Mesodermal cell (in vitro differentiated cells): ENCODE data around the gene IFIT1B. TPM values are rescaled to one million over a fixed set of nuclear protein-coding genes. Genes with fewer than 3 reads are reported as not detected.
A peak's percentile ranks its signal among the peaks of the same experiment; 100 is the strongest.
"Not testable (repeated sequence)": the region's sequence is repeated elsewhere in the genome, so short reads cannot be mapped to it uniquely, and the experiment has no call there.

ENCODE experiments used
- H3K27ac ChIP-seq: 2 replicates; pipeline ENCODE4 v1.7.0; 2013; ENCODE audit warnings: mild to moderate bottlenecking, low read depth, low read length, moderate library complexity; ENCODE audit not compliant: severe bottlenecking
- H3K36me3 ChIP-seq: 2 replicates; pipeline ENCODE4 v1.7.1; 2013; ENCODE audit warnings: mild to moderate bottlenecking, low read length, moderate library complexity; ENCODE audit not compliant: control insufficient read depth, insufficient read depth
- H3K4me1 ChIP-seq: one replicate; pipeline ENCODE4 v1.7.1; 2013; ENCODE audit warnings: mild to moderate bottlenecking, low read length; ENCODE audit not compliant: insufficient read depth, control insufficient read depth, poor library complexity, severe bottlenecking
- H3K4me3 ChIP-seq: 2 replicates; pipeline ENCODE4 v1.7.0; 2013; ENCODE audit warnings: low read length, control low read depth, mild to moderate bottlenecking; ENCODE audit not compliant: insufficient read depth, poor library complexity, severe bottlenecking; ENCODE audit errors: extremely low read depth
- H3K9me3 ChIP-seq: 2 replicates; pipeline ENCODE4 v1.7.1; 2013; ENCODE audit warnings: mild to moderate bottlenecking, low read length, moderate library complexity; ENCODE audit not compliant: control insufficient read depth
- WGBS, 2 experiments: methylation state at CpG; one replicate each; pipeline ENCODE4 v1.1.5; 2013; ENCODE audit warnings: missing lambda C conversion rate in 2 of 2; ENCODE audit not compliant: insufficient coverage in 2 of 2; 5-methylcytosine and 5-hydroxymethylcytosine counted together
- polyA plus RNA-seq, 2 experiments: library from polyadenylated mRNA; stranded (reverse); fragments of 50-300 nt; gene quantifications; one replicate each; pipeline ENCODE4 v1.2.3, GENCODE V29; 2013

Gene IFIT1B, protein sequence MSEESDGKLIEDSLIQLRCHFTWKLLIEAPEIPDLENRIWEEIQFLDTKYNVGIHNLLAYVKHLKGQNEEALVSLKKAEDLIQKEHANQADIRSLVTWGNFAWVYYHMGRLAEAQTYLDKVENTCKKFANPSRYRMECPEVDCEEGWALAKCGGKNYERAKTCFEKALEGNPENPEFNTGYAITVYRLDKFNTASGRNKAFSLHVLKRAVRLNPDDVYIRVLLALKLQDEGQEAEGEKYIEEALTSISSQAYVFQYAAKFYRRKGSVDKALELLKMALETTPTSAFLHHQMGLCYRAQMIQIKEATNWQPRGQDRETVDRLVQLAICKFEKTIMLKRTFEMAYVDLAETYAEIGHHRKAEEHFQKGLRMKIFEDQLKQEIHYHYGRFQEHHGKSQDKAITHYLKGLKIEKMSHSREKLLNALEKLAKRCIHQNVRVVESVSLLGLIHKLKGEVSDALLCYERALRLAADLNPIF
- not detected for polyA plus RNA-seq (2013, experiment 1 of 2)
- not detected for polyA plus RNA-seq (2013, experiment 2 of 2)

DNA sequence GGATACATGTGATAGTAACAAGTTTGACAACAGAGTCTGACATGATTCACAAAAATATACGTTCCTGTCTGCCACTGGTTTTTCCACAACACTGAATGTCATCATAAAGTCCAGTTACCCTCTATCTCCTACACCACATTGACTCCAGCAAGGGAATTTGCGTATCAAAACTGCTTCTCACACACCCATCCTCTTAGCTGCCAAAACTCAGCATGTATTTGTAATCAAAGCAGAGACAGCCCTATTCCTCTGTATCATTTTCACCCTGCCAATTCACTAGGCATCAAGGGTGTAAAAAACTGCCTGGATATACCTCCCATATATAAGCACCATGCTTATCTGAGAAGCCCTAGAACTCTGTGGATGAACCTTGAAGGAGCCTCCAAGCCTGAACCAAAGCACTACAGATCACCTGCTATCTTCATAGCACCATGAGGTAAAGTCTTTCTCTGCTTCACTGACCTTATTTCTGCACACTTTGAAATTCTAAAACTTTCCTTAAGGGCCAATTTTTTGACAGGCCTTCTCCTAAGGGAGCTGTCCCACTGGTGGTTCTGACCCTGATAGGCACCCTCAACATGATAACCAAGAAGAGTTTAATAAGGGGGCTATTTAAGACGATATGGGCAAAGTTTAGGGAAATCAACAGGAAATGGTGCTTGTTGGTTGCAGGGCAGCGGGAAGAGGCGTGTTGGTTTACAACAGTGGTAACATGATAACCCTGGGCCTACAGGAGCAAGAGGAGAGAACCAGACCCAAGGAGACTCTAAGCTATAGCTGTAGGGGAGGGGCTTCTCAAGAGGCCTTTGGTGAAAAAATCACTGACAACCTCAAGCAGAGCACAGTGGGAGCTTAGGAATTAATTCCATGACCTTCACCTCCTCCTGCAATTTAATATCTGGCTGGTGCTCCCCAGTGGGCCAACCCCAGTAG lies at the start of gene IFIT1B:
Gene IFIT1B, plus strand, starts transcription at position 352 of the 933 bp plus-strand sequence. Its CDS starts 80 bp downstream, at position 432.
- Histone ChIP-seq H3K4me3 (no peak within 1 kb of the TSS), H3K27ac (no peak within 1 kb of the TSS), H3K9me3 (no peaks in the 10 kb centered on the region), H3K4me1 (no peaks in the 10 kb centered on the region), H3K36me3 (no peaks in the 10 kb centered on the region)
- WGBS, 2 experiments, result 85 to 95% methylated on average over 4 to 5 of the region's 5 CpGs

DNA sequence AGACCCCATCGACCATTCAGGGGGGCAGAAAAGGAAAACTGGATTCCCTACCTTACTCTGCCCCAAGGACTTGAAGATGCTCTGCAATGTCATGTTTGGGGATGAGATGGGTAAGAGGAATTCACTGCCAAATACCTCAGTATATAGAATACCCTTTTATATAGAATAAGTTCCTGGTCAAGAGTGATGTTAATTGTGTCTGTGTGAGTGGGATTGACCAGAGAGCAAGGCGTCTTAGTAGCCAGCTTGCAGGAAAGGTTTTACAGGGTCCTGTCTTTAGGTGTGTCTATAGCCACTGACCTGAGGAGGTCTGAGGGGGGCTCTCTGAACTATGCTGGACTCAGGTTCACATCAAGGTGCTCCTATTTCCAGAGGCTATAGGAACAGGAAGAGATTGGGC lies 48.7 kb upstream of the IFIT1B start:
- Histone ChIP-seq H3K9me3 (no peaks in the 10 kb centered on the region), H3K4me1 (peaks cover 25% of the 10 kb centered on the region), H3K27ac (no peak overlapping the region), H3K4me3 (no peak overlapping the region), H3K36me3 (no peaks in the 10 kb centered on the region)
- 100% methylated on average over 1 of the region's 2 CpGs for WGBS, 2 experiments

DNA sequence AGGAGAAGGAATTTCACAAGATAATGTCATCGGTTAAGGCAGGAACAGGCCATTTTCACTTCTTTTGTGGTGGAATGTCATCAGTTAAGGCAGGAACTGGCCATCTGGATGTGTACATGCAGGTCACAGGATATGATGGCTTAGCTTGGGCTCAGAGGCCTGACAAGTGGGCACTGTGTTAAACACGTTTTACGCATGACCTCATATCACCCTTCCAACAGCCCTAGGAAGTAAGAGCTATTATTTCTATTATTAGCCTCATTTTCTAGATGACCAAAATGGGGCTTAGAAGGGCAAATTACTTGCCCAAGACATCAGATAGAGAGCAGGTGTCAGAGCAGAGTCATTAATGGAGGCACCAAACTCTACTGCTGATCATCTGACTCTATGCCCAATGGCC lies 47.8 kb upstream of the IFIT1B start:
- H3K36me3 ChIP-seq, H3K27ac ChIP-seq, H3K9me3 ChIP-seq, H3K4me3 ChIP-seq: not testable (repeated sequence)
- peaks cover 25% of the 10 kb centered on the region for H3K4me1 ChIP-seq
- WGBS, 2 experiments, result no CpG with 5 or more reads among the region's 3 CpGs

DNA sequence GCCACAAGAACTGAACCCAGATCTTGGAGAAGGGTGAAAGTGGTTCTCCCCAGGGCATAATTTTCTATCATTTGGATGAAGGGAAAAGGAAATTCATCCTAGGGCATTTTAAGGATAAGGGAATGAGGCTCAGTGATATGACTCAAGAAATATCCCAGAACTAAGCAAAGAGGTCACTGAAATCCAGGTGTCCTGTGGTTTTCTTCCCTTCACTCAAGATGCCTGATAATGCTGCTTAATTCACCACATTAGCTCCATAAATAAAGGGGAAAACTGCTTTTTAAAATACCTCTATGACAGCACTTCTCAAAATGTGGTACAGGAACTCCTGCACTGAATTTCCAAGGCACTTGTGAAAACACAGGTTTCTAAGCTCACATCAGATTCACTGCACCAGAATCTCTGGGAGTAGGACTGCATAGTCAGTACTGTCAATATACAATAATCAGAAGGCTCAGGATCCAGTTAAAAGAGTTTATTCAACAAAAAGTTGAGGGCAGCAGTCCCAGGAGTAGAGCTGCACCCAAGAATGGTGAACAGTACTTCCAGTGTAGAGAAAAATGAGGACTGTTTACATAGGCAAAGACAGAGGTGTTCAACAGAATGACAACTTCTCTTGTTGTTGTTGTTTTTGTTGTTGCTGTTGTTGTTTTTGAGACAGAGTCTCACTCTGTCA lies 47.2 kb upstream of the IFIT1B start:
- Histone ChIP-seq H3K4me1 (peaks cover 25% of the 10 kb centered on the region), H3K36me3 (no peaks in the 10 kb centered on the region), H3K4me3 (no peak overlapping the region), H3K9me3 (no peaks in the 10 kb centered on the region), H3K27ac (no peak overlapping the region)

DNA sequence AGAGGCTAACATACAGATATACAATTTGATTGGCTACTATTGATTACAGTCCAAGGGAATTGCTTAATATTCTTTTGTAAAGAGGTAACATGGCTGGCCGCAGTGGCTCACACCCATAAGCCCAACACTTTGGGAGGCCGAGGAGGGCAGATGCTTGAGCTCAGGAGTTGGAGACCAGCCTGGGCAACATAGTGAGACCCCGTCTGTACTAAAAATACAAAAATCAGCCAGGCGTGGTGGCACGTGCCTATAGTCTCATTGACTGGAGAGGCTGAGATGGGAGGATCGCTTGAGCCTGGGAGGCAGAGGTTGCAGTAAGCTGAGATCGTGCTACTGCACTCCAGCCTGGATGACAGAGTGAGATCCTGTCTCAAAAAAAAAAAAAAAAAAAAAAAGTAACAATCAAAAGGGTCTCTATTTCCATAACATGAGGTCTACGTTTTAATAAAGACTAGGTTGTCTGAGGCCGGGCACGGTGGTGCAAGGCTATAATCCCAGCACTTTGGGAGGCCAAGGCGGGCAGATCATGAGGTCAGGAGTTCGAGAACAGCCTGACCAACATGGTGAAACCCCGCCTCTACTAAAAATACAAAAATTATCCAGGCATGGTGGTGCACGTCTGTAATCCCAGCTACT lies 46.3 kb upstream of the IFIT1B start:
- not testable (repeated sequence) for H3K4me3 ChIP-seq, H3K27ac ChIP-seq, H3K36me3 ChIP-seq, H3K9me3 ChIP-seq
- WGBS, 2 experiments, result 90 to 97% methylated on average over 10 to 11 of the region's 14 CpGs
- peaks cover 25% of the 10 kb centered on the region for H3K4me1 ChIP-seq

DNA sequence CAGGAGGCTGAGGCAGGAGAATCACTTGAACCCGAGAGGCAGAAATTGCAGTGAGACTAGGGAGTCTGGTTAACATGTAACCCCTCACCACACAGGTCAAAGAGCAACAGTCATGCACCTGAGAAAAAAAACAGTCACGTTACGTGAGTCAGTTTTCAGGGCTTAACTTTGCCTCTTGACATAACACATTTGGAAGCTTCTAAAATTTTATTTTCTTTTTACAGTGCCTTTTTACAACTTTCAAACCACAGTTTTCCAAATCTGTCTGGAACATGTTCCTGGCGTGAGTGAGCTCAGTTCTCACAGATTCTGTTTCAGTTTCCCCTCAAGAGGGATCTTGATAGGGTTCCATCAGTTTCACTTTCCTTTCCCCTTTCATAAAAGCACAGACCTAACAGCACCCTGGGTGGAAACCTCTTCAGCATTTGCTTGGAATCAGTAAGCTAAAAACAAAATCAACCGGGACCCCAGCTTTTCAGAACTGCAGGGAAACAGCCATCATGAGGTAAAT lies 45.7 kb upstream of the IFIT1B start:
- peak overlapping the region; percentile 57 for H3K27ac ChIP-seq

DNA sequence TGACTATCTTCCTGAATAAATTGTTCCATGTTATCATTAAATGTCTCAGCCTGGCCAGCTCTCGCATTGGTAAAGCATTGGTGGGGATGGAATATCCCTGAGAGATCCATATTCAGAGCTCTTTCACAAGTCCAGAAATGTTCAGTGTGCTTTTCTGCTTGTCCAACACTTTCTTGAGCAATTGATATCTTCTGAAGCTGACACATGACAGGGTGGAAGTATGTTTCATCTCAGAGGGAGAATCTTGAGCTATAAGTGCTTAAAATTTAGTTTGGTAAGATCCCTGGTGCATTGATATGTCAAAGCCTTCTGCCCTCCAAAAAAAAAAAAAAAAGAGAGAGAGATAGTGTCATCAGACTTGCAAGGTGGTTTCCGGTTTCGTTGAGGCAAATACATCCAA lies 42.6 kb upstream of the IFIT1B start:
- H3K4me3 ChIP-seq, result no peak overlapping the region
- WGBS, 2 experiments, result 100% methylated on average over 1 of the region's 3 CpGs; no CpG with 5 or more reads in 1 of the 2 experiments
- H3K4me1 ChIP-seq, result peaks cover 12% of the 10 kb centered on the region
- no peaks in the 10 kb centered on the region for H3K9me3 ChIP-seq
- no peak overlapping the region for H3K27ac ChIP-seq
- no peaks in the 10 kb centered on the region for H3K36me3 ChIP-seq

More for the DNA sequence above, 45.7 kb upstream of the IFIT1B start:
- Histone ChIP-seq H3K4me1 (peaks cover 25% of the 10 kb centered on the region), H3K4me3 (no peak overlapping the region), H3K9me3 (no peaks in the 10 kb centered on the region), H3K36me3 (no peaks in the 10 kb centered on the region)
- WGBS, 2 experiments, result 74 to 85% methylated on average over 5 of the region's 5 CpGs

DNA sequence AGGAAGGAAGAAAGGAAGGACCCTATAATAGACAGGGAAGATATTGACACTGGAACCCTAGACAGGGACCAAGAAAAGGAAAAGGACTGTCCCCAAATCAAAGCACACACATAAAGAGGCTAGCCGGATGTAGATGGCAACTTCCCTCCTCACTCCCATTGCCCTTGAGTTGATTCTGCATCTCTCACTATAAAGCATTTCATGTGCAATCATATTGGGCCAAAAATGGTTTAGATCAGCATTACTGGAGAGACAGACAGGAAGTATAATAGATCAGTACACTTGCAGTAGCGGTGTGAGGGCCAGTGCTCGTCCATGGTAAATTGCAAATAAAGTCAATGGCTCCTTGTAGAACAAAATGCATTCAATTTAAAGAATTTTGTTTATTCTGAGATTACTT lies 41.6 kb upstream of the IFIT1B start:
- no peak overlapping the region for H3K27ac ChIP-seq

DNA sequence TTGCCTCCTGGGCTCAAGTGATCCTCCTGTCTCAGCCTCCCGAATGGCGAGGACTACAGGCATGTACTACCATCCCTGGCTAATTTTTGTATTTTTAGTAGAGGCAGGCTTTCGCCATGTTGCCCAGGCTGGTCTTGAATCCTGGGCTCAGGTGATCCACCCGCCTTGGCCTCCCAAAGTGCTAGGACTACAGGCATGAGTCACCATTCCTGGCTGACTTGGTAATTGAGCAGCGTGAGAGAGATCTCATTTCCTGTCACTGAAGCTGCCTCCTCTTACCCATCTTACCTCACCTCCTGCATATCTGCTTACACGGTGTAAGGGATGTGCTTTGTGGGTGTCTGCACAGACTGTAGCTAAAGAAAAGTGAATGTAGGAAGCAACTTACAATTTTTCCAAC lies 40.4 kb upstream of the IFIT1B start:
- no peak overlapping the region for H3K27ac ChIP-seq

More for the DNA sequence above, 41.6 kb upstream of the IFIT1B start:
- Histone ChIP-seq H3K4me1 (peaks cover 12% of the 10 kb centered on the region), H3K36me3 (no peaks in the 10 kb centered on the region), H3K9me3 (no peaks in the 10 kb centered on the region), H3K4me3 (no peak overlapping the region)
- 100% methylated on average over 2 of the region's 3 CpGs; no CpG with 5 or more reads in 1 of the 2 experiments for WGBS, 2 experiments

DNA sequence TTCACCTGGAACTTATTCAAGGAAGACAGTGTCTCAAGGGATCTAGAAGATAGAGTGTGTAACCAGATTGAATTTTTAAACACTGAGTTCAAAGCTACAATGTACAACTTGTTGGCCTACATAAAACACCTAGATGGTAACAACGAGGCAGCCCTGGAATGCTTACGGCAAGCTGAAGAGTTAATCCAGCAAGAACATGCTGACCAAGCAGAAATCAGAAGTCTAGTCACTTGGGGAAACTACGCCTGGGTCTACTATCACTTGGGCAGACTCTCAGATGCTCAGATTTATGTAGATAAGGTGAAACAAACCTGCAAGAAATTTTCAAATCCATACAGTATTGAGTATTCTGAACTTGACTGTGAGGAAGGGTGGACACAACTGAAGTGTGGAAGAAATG lies 39.1 kb upstream of the IFIT1B start:
- no peaks in the 10 kb centered on the region for H3K9me3 ChIP-seq
- H3K4me3 ChIP-seq, result no peak overlapping the region
- WGBS, 2 experiments, result 85 to 97% methylated on average over 2 to 3 of the region's 3 CpGs
- peaks cover 2% of the 10 kb centered on the region for H3K4me1 ChIP-seq
- no peak overlapping the region for H3K27ac ChIP-seq
- no peaks in the 10 kb centered on the region for H3K36me3 ChIP-seq

More for the DNA sequence above, 40.4 kb upstream of the IFIT1B start:
- H3K9me3 ChIP-seq, result no peaks in the 10 kb centered on the region
- peaks cover 12% of the 10 kb centered on the region for H3K4me1 ChIP-seq
- H3K4me3 ChIP-seq, result no peak overlapping the region
- no peaks in the 10 kb centered on the region for H3K36me3 ChIP-seq
- WGBS, 2 experiments, result 80 to 100% methylated on average over 1 to 3 of the region's 6 CpGs
